Activated CD4-positive, alpha-beta T cell treated with anti-CD3 and anti-CD28 coated beads, Interleukin-2, amount 10 ng/mL, durations not matched to agents 7 days and 5 days (primary cell): ENCODE measurements around the gene TMEM150B. TPM values are rescaled to one million over a fixed set of nuclear protein-coding genes. Genes with fewer than 3 reads are reported as not detected.
"Not testable (repeated sequence)": the region's sequence is repeated elsewhere in the genome, so short reads cannot be mapped to it uniquely, and the experiment has no call there.

ENCODE experiments used
- CTCF ChIA-PET: fragments of 350-600 bp; sonication (Branson Sonifier 250); formaldehyde crosslinking; loops from one replicate; lab custom pipeline; 2021; ENCODE audit warnings: antibody characterized with exemption; lab: Charles Lee
- POLR2A ChIA-PET: fragments of 350-600 bp; sonication (Branson Sonifier 250); formaldehyde crosslinking; loops from one replicate; lab custom pipeline; 2021; ENCODE audit warnings: antibody characterized with exemption; lab: Charles Lee
- DNase-seq: peaks from one replicate; pipeline ENCODE4 v3.0.0-alpha.2; 2020
- H3K27ac Mint-ChIP-seq: one replicate; pipeline ENCODE4 v1.8.0; 2021; ENCODE audit warnings: mild to moderate bottlenecking, moderate library complexity, mixed read lengths
- H3K27me3 Mint-ChIP-seq: one replicate; pipeline ENCODE4 v1.8.0; 2021; ENCODE audit warnings: mixed read lengths
- H3K36me3 Mint-ChIP-seq: one replicate; pipeline ENCODE4 v1.8.0; 2021; ENCODE audit warnings: low read depth, mixed read lengths
- H3K4me1 Mint-ChIP-seq: one replicate; pipeline ENCODE4 v1.8.0; 2021; ENCODE audit warnings: mixed read lengths
- H3K4me3 Mint-ChIP-seq: one replicate; pipeline ENCODE4 v1.8.0; 2021; ENCODE audit warnings: mild to moderate bottlenecking, moderate library complexity, mixed read lengths
- H3K9me3 Mint-ChIP-seq: one replicate; pipeline ENCODE4 v1.8.0; 2021; ENCODE audit warnings: mixed read lengths
- total RNA-seq, 2 experiments: library from RNA; stranded (reverse); gene quantifications; one replicate each; pipeline ENCODE4 v1.2.3, GENCODE V29; 2021

Gene TMEM150B
- total RNA-seq, 2 experiments from 2014 or later = 0.79 TPM; not detected in 1

GRCh38 chr19:55340784-55341147, 15.6 kb upstream of the TMEM150B start:
- ChIA-PET POLR2A (interaction anchor here (0.6 kb wide), 1 partner anchor 35 kb away, joined by 4 read pairs; no protein-coding TSS in a partner anchor), CTCF (interaction anchor here (0.9 kb wide), 1 partner anchor 13 kb away, joined by 3 read pairs; no protein-coding TSS in a partner anchor)
- Mint-ChIP-seq H3K4me3 (peak overlapping the region; percentile 86), H3K4me1 (peaks cover 22% of the 10 kb centered on the region), H3K36me3 (peaks cover 2% of the 10 kb centered on the region), H3K9me3 (no peaks in the 10 kb centered on the region), H3K27ac (peak overlapping the region; percentile 90), H3K27me3 (peaks cover 10% of the 10 kb centered on the region)
- peak; percentile 42 for DNase-seq

DNA sequence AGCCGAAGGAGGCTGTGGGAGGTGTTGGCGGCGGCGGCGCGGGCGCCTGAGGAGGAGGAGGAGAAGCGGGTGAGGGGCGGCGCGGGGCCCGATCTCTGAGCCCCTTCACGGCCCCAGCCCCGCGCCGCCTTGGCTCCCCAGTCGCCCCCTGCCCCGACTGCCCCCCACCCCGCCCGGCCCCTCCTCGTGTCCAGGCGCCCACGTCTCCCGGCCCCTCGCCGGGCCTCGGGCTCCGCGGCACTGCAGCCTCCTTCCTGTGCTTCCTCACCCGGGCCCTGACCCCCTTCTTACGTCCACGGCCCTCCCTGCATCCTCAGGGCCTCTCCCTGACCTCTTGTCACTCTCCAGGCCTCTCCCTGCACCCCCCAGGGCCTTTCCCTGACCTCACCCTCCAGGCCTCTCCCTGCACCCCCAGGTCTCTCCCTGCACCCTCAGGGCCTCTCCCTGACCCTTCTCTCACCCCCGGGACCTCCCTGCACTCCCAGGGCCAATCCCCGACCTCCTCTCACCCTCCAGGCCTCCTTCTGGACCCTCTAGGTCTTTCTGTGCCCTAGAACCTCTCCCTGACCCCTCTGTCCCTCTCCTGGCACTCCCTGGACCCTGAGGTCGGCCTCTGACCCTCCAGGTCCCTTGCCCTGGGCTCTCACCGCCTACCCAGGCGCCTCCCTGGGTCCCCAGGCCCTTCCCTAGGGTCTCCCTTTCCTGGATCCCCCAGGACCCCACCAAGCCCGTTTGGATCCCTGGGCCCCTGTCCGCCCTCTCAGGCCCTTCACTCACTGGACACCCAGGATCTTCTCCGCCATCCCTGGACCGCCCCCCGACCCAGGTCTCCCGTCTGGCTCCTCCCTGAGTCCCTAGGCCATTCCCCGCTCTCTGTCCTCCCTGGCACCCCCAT, 15.0 kb upstream of the TMEM150B start:
- DNase-seq = peak; percentile 35
- peaks cover 22% of the 10 kb centered on the region for H3K4me1 Mint-ChIP-seq
- peaks cover 10% of the 10 kb centered on the region for H3K27me3 Mint-ChIP-seq
- ChIA-PET POLR2A (interaction anchor here (0.6 to 1.1 kb wide), 7 partner anchors 13 to 1203 kb away, joined by 3 to 4 read pairs (median 3); partner anchors contain the start of genes CNOT3 and UBE2S), CTCF (interaction anchor here (0.8 to 1.4 kb wide), 7 partner anchors 13 to 136 kb away, joined by 3 to 5 read pairs (median 4); partner anchors contain the start of genes TMEM150B and UBE2S)
- H3K27ac Mint-ChIP-seq = peak overlapping the region; percentile 96
- peak overlapping the region; percentile 90 for H3K4me3 Mint-ChIP-seq
- no peaks in the 10 kb centered on the region for H3K9me3 Mint-ChIP-seq
- H3K36me3 Mint-ChIP-seq = peaks cover 2% of the 10 kb centered on the region

DNA sequence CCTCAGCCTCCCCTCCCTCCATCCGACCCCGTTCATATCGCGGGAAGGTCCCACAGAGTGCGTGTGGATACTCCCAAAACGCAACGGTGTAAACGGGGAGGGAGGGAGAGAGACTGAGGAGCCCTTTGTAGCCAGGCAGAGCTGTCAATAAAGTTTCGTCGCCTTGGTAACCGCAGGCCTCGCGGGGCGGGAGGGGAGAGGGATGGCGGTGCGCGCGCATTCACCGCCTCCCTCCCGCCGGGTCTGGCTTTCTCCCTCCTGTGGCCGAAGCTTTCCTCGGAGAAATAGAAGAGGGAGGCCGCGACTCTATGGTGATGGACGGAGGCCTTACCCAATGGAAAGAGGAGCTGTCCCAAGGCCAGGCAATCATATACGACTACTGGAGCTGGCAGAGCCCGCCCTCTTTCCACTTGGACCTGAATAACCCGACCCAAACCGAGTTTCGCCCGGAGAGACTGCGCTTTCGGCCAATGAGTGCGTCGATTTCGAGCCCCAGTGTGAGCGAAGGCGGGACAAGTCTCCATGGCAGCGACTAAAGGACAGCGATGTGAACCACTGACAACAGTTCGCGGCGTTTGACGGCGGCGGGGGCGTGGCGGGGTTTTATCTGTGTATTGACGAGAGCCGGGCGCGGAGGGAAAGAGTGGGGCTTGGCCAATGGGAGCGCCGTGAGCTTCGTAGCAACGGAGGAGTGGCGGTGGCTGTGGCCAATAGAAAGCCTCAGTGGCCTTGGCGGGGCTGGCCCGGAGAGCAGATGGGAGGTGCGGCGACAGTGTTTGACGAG, 14.2 kb upstream of the TMEM150B start, which contains the start of gene KMT5C:
KMT5C (plus strand) TSS at position 772 of the 784 bp plus-strand sequence. CDS start 2,061 bp downstream, outside the sequence.
- POLR2A ChIA-PET = interaction anchor here (0.5 to 1.1 kb wide), 8 partner anchors 10 to 1202 kb away, joined by 3 to 4 read pairs (median 3); partner anchors contain the start of genes CNOT3 and UBE2S
- H3K36me3 Mint-ChIP-seq = peaks cover 2% of the 10 kb centered on the region
- peaks cover 22% of the 10 kb centered on the region for H3K4me1 Mint-ChIP-seq

DNA sequence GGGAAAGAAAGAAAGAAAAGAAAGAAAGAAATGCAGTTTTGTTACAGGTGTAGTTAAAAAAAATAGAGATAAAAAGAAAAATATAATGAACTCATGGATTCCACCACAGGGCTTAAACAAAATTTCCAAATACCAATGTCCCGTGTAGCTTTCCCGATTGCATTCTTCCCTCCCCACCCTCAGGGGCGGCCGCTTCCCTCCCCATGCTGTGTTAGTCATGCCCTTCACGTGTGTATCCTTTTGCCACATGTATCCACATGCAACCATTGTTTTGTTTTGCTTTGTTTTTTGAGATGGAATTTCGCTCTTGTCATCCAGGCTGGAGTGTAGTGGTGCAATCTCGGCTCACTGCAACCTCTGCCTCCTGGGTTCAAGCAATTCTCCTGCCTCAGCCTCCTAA, 11.0 kb upstream of the TMEM150B start:
- Mint-ChIP-seq H3K36me3 (no peaks in the 10 kb centered on the region), H3K27me3 (peaks cover 16% of the 10 kb centered on the region), H3K27ac (no peak overlapping the region), H3K4me3 (no peak overlapping the region), H3K9me3 (no peaks in the 10 kb centered on the region), H3K4me1 (peaks cover 16% of the 10 kb centered on the region)
- ChIA-PET CTCF (interaction anchor here (0.7 to 1.3 kb wide), 2 partner anchors 8 to 10 kb away, joined by 4 to 6 read pairs; no protein-coding TSS in a partner anchor), POLR2A (no interaction called here)
- no peak for DNase-seq

More for the DNA sequence above, 14.2 kb upstream of the TMEM150B start, which contains the start of gene KMT5C:
- peak; percentile 100 for DNase-seq
- peak within 1 kb of the TSS; percentile 90 for H3K4me3 Mint-ChIP-seq
- H3K27ac Mint-ChIP-seq = peak within 1 kb of the TSS; percentile 96
- no peaks in the 10 kb centered on the region for H3K9me3 Mint-ChIP-seq
- peaks cover 10% of the 10 kb centered on the region for H3K27me3 Mint-ChIP-seq
- CTCF ChIA-PET = interaction anchor here (0.6 to 1.5 kb wide), 13 partner anchors 9 to 137 kb away, joined by 3 to 9 read pairs (median 4); partner anchors contain the start of genes TMEM150B and UBE2S

DNA sequence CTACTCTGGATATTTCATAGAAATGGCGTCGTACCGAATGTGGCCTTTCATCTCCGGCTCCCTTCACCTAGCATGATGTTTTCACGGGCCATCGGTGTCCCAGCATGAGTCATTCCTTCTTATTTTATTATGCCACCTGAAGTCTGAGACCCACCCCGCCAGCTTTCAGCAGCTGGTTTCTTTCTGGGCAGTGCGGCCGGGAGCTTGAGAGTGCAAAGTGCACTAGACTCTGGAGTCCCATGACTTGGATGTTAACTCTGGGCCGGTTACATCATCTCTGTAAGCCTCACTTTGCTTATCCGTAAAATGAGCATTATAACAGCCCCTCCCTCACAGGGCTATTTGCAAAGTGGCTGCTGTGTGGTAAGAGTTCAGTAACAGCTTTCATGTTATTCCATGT, 8.7 kb upstream of the TMEM150B start:
- H3K27me3 Mint-ChIP-seq = peaks cover 18% of the 10 kb centered on the region
- H3K27ac Mint-ChIP-seq = no peak overlapping the region
- POLR2A ChIA-PET = no interaction called here
- H3K4me1 Mint-ChIP-seq = peaks cover 8% of the 10 kb centered on the region
- H3K9me3 Mint-ChIP-seq = no peaks in the 10 kb centered on the region
- DNase-seq = no peak
- no peak overlapping the region for H3K4me3 Mint-ChIP-seq
- no peaks in the 10 kb centered on the region for H3K36me3 Mint-ChIP-seq
- CTCF ChIA-PET = no interaction called here

- POLR2A ChIA-PET = interaction anchor here (0.6 kb wide), 1 partner anchor 30 kb away, joined by 3 read pairs; no protein-coding TSS in a partner anchor
- H3K27ac Mint-ChIP-seq, H3K4me1 Mint-ChIP-seq, H3K36me3 Mint-ChIP-seq, H3K4me3 Mint-ChIP-seq, DNase-seq, CTCF ChIA-PET, H3K9me3 Mint-ChIP-seq: not testable (repeated sequence)
- peaks cover 11% of the 10 kb centered on the region for H3K27me3 Mint-ChIP-seq
These were observed 4.7 kb upstream of the TMEM150B start for GRCh38 chr19:55329791-55330190.

DNA sequence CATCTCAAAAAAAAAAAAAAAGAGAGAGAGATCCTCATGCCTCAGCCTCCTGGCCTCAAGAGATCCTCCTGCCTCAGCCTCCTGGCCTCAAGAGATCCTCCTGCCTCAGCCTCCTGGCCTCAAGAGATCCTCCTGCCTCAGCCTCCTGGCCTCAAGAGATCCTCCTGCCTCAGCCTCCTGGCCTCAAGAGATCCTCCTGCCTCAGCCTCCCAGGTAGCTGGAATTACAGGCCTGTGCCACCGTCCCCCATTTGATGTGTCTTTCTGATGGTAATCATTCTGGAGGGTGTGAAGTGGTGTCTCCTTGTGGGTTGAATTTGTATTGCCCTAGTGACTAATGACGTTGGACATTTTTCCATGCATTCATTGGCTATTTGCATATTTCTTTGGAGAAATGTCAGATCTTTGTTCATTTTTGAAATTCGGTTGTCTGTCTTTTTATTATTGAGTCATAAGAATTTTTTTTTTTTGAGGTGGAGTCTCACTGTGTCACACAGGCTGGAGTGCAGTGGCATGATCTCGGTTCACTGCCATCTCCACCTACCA, 3.7 kb upstream of the TMEM150B start:
- H3K9me3 Mint-ChIP-seq, H3K4me3 Mint-ChIP-seq, H3K36me3 Mint-ChIP-seq, POLR2A ChIA-PET, H3K27me3 Mint-ChIP-seq, CTCF ChIA-PET, H3K4me1 Mint-ChIP-seq, H3K27ac Mint-ChIP-seq, DNase-seq: not testable (repeated sequence)

GRCh38 chr19:55324662-55325061, 479 bp downstream of the TMEM150B start:
- DNase-seq = no peak
- Mint-ChIP-seq H3K27me3 (peaks cover 19% of the 10 kb centered on the region), H3K4me3 (no peak overlapping the region), H3K9me3 (no peaks in the 10 kb centered on the region), H3K36me3 (no peaks in the 10 kb centered on the region), H3K4me1 (peaks cover 11% of the 10 kb centered on the region), H3K27ac (no peak overlapping the region)
- ChIA-PET POLR2A (no interaction called here), CTCF (interaction anchor here (1.6 kb wide), 1 partner anchor 15 kb away, joined by 4 read pairs; the partner anchor contains the start of gene KMT5C)

DNA sequence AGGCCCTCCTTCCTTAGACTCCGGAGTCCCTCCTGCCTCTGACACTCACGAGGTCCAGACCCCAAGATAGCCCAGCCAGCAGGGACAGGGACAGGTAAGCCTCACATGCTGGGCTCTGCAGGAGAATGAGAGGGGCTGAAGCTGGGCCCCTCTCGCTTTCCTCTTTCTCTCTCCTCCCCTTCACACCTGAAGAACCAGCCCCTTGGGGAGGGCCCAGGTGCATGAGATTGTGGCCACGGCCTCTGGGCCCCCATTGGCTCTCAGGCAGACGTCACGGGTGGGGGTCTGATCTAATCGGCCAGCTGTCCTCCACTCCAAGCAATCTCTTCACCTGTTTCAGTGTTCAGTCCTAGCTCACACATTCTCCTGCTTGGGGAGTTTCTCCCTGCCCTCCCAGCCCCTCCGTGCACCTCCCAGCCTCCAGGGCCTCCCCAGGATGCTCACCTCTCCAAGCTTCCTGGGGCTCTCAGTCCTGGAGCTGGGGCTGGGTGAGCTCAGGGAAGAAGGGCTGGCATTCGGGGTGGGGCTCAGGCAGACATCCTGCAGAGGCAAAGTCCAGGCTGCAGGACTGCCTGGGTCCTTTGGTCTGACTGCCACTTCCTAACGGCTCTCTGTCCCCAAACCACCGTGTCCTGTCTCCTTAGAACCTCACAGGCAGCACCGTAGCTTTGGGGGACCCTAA, 2.8 kb downstream of the TMEM150B start:
- POLR2A ChIA-PET = no interaction called here
- H3K27ac Mint-ChIP-seq = no peak overlapping the region
- H3K27me3 Mint-ChIP-seq = peaks cover 14% of the 10 kb centered on the region
- H3K4me3 Mint-ChIP-seq = no peak overlapping the region
- CTCF ChIA-PET = interaction anchor here (0.7 to 2.2 kb wide), 4 partner anchors 10 to 27 kb away, joined by 3 to 12 read pairs (median 6); no protein-coding TSS in a partner anchor
- no peaks in the 10 kb centered on the region for H3K9me3 Mint-ChIP-seq
- peaks cover 11% of the 10 kb centered on the region for H3K4me1 Mint-ChIP-seq
- no peaks in the 10 kb centered on the region for H3K36me3 Mint-ChIP-seq
- no peak for DNase-seq

GRCh38 chr19:55321466-55322137, 3.5 kb downstream of the TMEM150B start:
- H3K4me3 Mint-ChIP-seq = no peak overlapping the region
- CTCF ChIA-PET = interaction anchor here (0.7 to 2.2 kb wide), 5 partner anchors 10 to 28 kb away, joined by 3 to 12 read pairs (median 3); no protein-coding TSS in a partner anchor
- H3K27me3 Mint-ChIP-seq = peaks cover 14% of the 10 kb centered on the region
- no peaks in the 10 kb centered on the region for H3K36me3 Mint-ChIP-seq
- no peak overlapping the region for H3K27ac Mint-ChIP-seq
- no peak for DNase-seq
- POLR2A ChIA-PET = no interaction called here
- no peaks in the 10 kb centered on the region for H3K9me3 Mint-ChIP-seq
- peaks cover 11% of the 10 kb centered on the region for H3K4me1 Mint-ChIP-seq

GRCh38 chr19:55320844-55321419, 4.2 kb downstream of the TMEM150B start:
- Mint-ChIP-seq H3K4me1 (peaks cover 11% of the 10 kb centered on the region), H3K27me3 (peaks cover 14% of the 10 kb centered on the region), H3K4me3 (no peak overlapping the region), H3K9me3 (no peaks in the 10 kb centered on the region), H3K27ac (no peak overlapping the region), H3K36me3 (no peaks in the 10 kb centered on the region)
- no peak for DNase-seq
- ChIA-PET POLR2A (no interaction called here), CTCF (interaction anchor here (1.0 to 2.2 kb wide), 5 partner anchors 11 to 26 kb away, joined by 3 to 12 read pairs (median 3); no protein-coding TSS in a partner anchor)
